ENCODE data around the gene TGFA. TPM values are rescaled to one million over a fixed set of nuclear protein-coding genes. Genes with fewer than 3 reads are reported as not detected.

TGFA gene
- total RNA-seq, 4 donors from 2014 or later = 0.46 to 2.0 (median 1.3) TPM

GRCh38 chr2:70475266-70475665 lies 78.4 kb downstream of the TGFA start:
- intact Hi-C loops (cut with DNase I) = no loop called here
- no peak overlapping the region for H3K27ac ChIP-seq (replicated peaks in 1 of 4)

GRCh38 chr2:70474256-70474848 lies 79.3 kb downstream of the TGFA start:
- Histone ChIP-seq H3K27ac (replicated peaks in 1 of 4) (no peak overlapping the region), H3K36me3 (no peaks in the 10 kb centered on the region), H3K9me3 (no peaks in the 10 kb centered on the region), H3K27me3 (no peaks in the 10 kb centered on the region), H3K4me1 (no peaks in the 10 kb centered on the region), H3K4me3 (no peak overlapping the region)
- TF ChIP-seq POLR2AphosphoS5 (IDR thresholded peaks at IDR 0.05) = no peak
- no peak for TF ChIP-seq EP300 (IDR thresholded peaks at IDR 0.05)
- TF ChIP-seq, protein P1, sequence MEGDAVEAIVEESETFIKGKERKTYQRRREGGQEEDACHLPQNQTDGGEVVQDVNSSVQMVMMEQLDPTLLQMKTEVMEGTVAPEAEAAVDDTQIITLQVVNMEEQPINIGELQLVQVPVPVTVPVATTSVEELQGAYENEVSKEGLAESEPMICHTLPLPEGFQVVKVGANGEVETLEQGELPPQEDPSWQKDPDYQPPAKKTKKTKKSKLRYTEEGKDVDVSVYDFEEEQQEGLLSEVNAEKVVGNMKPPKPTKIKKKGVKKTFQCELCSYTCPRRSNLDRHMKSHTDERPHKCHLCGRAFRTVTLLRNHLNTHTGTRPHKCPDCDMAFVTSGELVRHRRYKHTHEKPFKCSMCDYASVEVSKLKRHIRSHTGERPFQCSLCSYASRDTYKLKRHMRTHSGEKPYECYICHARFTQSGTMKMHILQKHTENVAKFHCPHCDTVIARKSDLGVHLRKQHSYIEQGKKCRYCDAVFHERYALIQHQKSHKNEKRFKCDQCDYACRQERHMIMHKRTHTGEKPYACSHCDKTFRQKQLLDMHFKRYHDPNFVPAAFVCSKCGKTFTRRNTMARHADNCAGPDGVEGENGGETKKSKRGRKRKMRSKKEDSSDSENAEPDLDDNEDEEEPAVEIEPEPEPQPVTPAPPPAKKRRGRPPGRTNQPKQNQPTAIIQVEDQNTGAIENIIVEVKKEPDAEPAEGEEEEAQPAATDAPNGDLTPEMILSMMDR (IDR thresholded peaks at IDR 0.05) = no peak
- TF ChIP-seq POLR2A (IDR thresholded peaks at IDR 0.05; ENCODE audit: low read depth) = no peak
- no peak for DNase-seq (ENCODE audit: extremely low spot score)
- WGBS = 88% methylated on average over 1 of the region's 1 CpG
- intact Hi-C loops (cut with DNase I) = no loop called here

More at GRCh38 chr2:70475266-70475665, 78.4 kb downstream of the TGFA start:
- H3K36me3 ChIP-seq = no peaks in the 10 kb centered on the region
- H3K9me3 ChIP-seq = no peaks in the 10 kb centered on the region
- no peak for TF ChIP-seq EP300 (IDR thresholded peaks at IDR 0.05)
- TF ChIP-seq, protein P1 (IDR thresholded peaks at IDR 0.05) = no peak
- TF ChIP-seq POLR2A (IDR thresholded peaks at IDR 0.05; ENCODE audit: low read depth) = no peak
- TF ChIP-seq POLR2AphosphoS5 (IDR thresholded peaks at IDR 0.05) = no peak
- no peaks in the 10 kb centered on the region for H3K27me3 ChIP-seq
- no peak overlapping the region for H3K4me3 ChIP-seq
- DNase-seq (ENCODE audit: extremely low spot score) = no peak
- H3K4me1 ChIP-seq = no peaks in the 10 kb centered on the region
- WGBS = 85% methylated on average over 5 of the region's 5 CpGs

- H3K4me1 ChIP-seq = no peaks in the 10 kb centered on the region
- no peak overlapping the region for H3K4me3 ChIP-seq
- no peaks in the 10 kb centered on the region for H3K27me3 ChIP-seq
- intact Hi-C loops (cut with DNase I) = no loop called here
- H3K36me3 ChIP-seq = no peaks in the 10 kb centered on the region
- H3K27ac ChIP-seq (replicated peaks in 1 of 4) = no peak overlapping the region
- DNase-seq (ENCODE audit: extremely low spot score) = no peak
- TF ChIP-seq POLR2AphosphoS5 (IDR thresholded peaks at IDR 0.05) (no peak), POLR2A (IDR thresholded peaks at IDR 0.05; ENCODE audit: low read depth) (no peak), EP300 (IDR thresholded peaks at IDR 0.05) (no peak)
- TF ChIP-seq, protein P1 (IDR thresholded peaks at IDR 0.05) = no peak
- no peaks in the 10 kb centered on the region for H3K9me3 ChIP-seq
- WGBS = 78% methylated on average over 7 of the region's 7 CpGs
Measured at GRCh38 chr2:70473101-70473722, 80.4 kb downstream of the TGFA start.

GRCh38 chr2:70472221-70472890 lies 81.3 kb downstream of the TGFA start:
- 57% methylated on average over 8 of the region's 9 CpGs for WGBS
- H3K4me1 ChIP-seq = no peaks in the 10 kb centered on the region
- intact Hi-C loops (cut with DNase I) = no loop called here

More at GRCh38 chr2:70472221-70472890, 81.3 kb downstream of the TGFA start:
- Histone ChIP-seq H3K36me3 (no peaks in the 10 kb centered on the region), H3K27ac (replicated peaks in 1 of 4) (no peak overlapping the region), H3K9me3 (no peaks in the 10 kb centered on the region), H3K27me3 (no peaks in the 10 kb centered on the region), H3K4me3 (no peak overlapping the region)
- DNase-seq (ENCODE audit: extremely low spot score) = no peak
- TF ChIP-seq, protein P1 (IDR thresholded peaks at IDR 0.05) = no peak
- TF ChIP-seq POLR2A (IDR thresholded peaks at IDR 0.05; ENCODE audit: low read depth) (no peak), EP300 (IDR thresholded peaks at IDR 0.05) (no peak), POLR2AphosphoS5 (IDR thresholded peaks at IDR 0.05) (no peak)

Measured in esophagus muscularis mucosa (tissue), 4 donors.